ENCODE measurements around the gene PRKCI.

GRCh38 chr3:170179432-170179831 is 42.8 kb upstream of the PRKCI start:
- TF ChIP-seq GATA2 (IDR thresholded peaks at IDR 0.05; ENCODE audit: low read depth, low read length) = no peak
- TF ChIP-seq GATA3 (IDR thresholded peaks at IDR 0.05; ENCODE audit: low read depth, low read length) = no peak
